ENCODE results near the gene TMEM184B. TPM values are rescaled to one million over a fixed set of nuclear protein-coding genes. Genes with fewer than 3 reads are reported as not detected.
"Not testable (repeated sequence)": the region's sequence is repeated elsewhere in the genome, so short reads cannot be mapped to it uniquely, and the experiment has no call there.

TMEM184B gene
- polyA plus RNA-seq, 1 experiment: 75.5 TPM

GRCh38 chr22:38235240-38235850 is 37.5 kb downstream of the TMEM184B start:
- Histone ChIP-seq H3K27me3 (ENCODE audit: control insufficient read depth, insufficient read depth, low read length) (no peaks in the 10 kb centered on the region), H3K36me3 (ENCODE audit: control insufficient read depth, insufficient read depth, low read length) (peaks cover 29% of the 10 kb centered on the region), H3K4me3 (ENCODE audit: low read depth, low read length) (no peak overlapping the region)
- ChIA-PET POLR2A (no interaction called here), CTCF (no interaction called here)
- no peak for TF ChIP-seq CTCF (IDR thresholded peaks at IDR 0.05; ENCODE audit: insufficient read depth, low read depth, low read length)
- DNase-seq (ENCODE audit: low read depth): no peak

GRCh38 chr22:38233856-38234255 is 39.0 kb downstream of the TMEM184B start:
- H3K4me3 ChIP-seq (ENCODE audit: low read depth, low read length); CTCF ChIA-PET; POLR2A ChIA-PET; H3K27me3 ChIP-seq (ENCODE audit: control insufficient read depth, insufficient read depth, low read length); DNase-seq (ENCODE audit: low read depth): not testable (repeated sequence)
- peaks cover 32% of the 10 kb centered on the region for H3K36me3 ChIP-seq (ENCODE audit: control insufficient read depth, insufficient read depth, low read length)

- Histone ChIP-seq H3K36me3 (ENCODE audit: control insufficient read depth, insufficient read depth, low read length) (peaks cover 32% of the 10 kb centered on the region), H3K4me3 (ENCODE audit: low read depth, low read length) (no peak overlapping the region), H3K27me3 (ENCODE audit: control insufficient read depth, insufficient read depth, low read length) (no peaks in the 10 kb centered on the region)
- CTCF ChIA-PET: no interaction called here
- TF ChIP-seq CTCF (IDR thresholded peaks at IDR 0.05; ENCODE audit: insufficient read depth, low read depth, low read length): no peak
- POLR2A ChIA-PET: no interaction called here
- DNase-seq (ENCODE audit: low read depth): no peak
These were observed 39.4 kb downstream of the TMEM184B start for GRCh38 chr22:38233427-38233826.

DNA sequence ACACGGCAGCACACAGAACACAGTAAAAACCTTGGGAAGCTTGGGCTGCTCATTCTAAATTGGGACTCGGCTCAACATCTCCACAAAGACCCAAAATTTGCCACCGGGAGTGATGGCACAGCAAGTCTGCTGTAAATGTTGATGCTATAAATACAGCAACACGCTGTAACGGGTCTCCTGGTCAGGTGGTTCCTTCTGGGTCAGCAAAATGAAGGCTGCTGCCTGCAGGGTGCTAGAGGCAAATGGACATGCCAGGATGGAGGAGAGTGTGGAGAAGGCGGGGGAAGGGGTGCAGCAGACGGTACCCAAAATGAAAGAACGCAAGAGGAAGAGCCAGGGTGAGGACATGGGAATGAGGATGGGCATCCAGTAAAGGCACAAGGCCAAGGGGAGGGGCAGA is 40.6 kb downstream of the TMEM184B start:
- no peak for DNase-seq (ENCODE audit: low read depth)
- no peak for TF ChIP-seq CTCF (IDR thresholded peaks at IDR 0.05; ENCODE audit: insufficient read depth, low read depth, low read length)

GRCh38 chr22:38230916-38231315 is 41.9 kb downstream of the TMEM184B start:
- no peak for TF ChIP-seq CTCF (IDR thresholded peaks at IDR 0.05; ENCODE audit: insufficient read depth, low read depth, low read length)
- no peak for DNase-seq (ENCODE audit: low read depth)
- H3K36me3 ChIP-seq (ENCODE audit: control insufficient read depth, insufficient read depth, low read length): peaks cover 47% of the 10 kb centered on the region
- no peaks in the 10 kb centered on the region for H3K27me3 ChIP-seq (ENCODE audit: control insufficient read depth, insufficient read depth, low read length)
- ChIA-PET POLR2A (no interaction called here), CTCF (interaction anchor here (1.3 to 3.5 kb wide), 4 partner anchors 8 to 123 kb away, joined by 3 to 18 read pairs (median 5); no protein-coding TSS in a partner anchor)
- H3K4me3 ChIP-seq (ENCODE audit: low read depth, low read length): no peak overlapping the region

More for the DNA sequence above, 40.6 kb downstream of the TMEM184B start:
- Histone ChIP-seq H3K36me3 (ENCODE audit: control insufficient read depth, insufficient read depth, low read length) (peaks cover 41% of the 10 kb centered on the region), H3K27me3 (ENCODE audit: control insufficient read depth, insufficient read depth, low read length) (no peaks in the 10 kb centered on the region), H3K4me3 (ENCODE audit: low read depth, low read length) (no peak overlapping the region)
- CTCF ChIA-PET: no interaction called here
- POLR2A ChIA-PET: no interaction called here
